K562 (cell line): ENCODE results near the gene TTBK1. TPM values are rescaled to one million over a fixed set of nuclear protein-coding genes. Genes with fewer than 3 reads are reported as not detected.
A peak's percentile ranks its signal among the peaks of the same experiment; 100 is the strongest.

Experiments
- ATAC-seq: fragments of 200-7000 bp; cut with Tn5 transposase; 3 replicates; pipeline ENCODE4 v1.9.1; 2020; ENCODE audit warnings: moderate library complexity
- BruUV-seq: library from RNA; stranded (reverse); fragments of 400-500 nt; replicated peaks from 2 replicates; lab custom pipeline; 2021; lab: Mats Ljungman, UMichigan
- CTCF ChIA-PET: fragments of 300-600 bp; formaldehyde crosslinking; extraction: SDS; loops from one replicate; lab custom pipeline; 2021; ENCODE audit warnings: low intra/inter-chr PET ratio; lab: Yijun Ruan, JAX
- POLR2A ChIA-PET: fragments of 300-600, 350-650 bp; sonication (Branson Sonifier 250); formaldehyde crosslinking; extraction: SDS; loops from one replicate; lab custom pipeline; 2021; ENCODE audit warnings: antibody characterized with exemption, inconsistent platforms; lab: Yijun Ruan, JAX
- DNase-seq, 4 experiments: peaks; one replicate each; pipeline versions ENCODE4 v3.0.0 to v3.0.0-alpha.2; 2011 to 2018; ENCODE audit warnings: low spot score in 3 of 4, mixed read lengths in 3 of 4; ENCODE audit errors: extremely low read depth in 1 of 4
- FAIRE-seq: peaks from 2 replicates; lab custom pipeline; 2011; peaks lifted over from hg19 to GRCh38; lab: Jason Lieb, UNC
- H2AFZ ChIP-seq: 2 replicates; pipeline ENCODE4 v1.6.0; 2011; ENCODE audit warnings: low read depth, low read length, control low read depth, inconsistent platforms
- H3K27ac ChIP-seq: fragments of 200-600 bp; 3 replicates; pipeline ENCODE4 v1.8.0; 2011; ENCODE audit warnings: low read depth, mild to moderate bottlenecking, control low read depth, inconsistent platforms, low read length, moderate library complexity, mixed read lengths; ENCODE audit errors: extremely low read depth
- H3K27me3 ChIP-seq, 2 experiments: fragments of 300-600 bp in 1 of 2; 2 replicates in 1 of 2; 3 replicates in 1 of 2; pipeline versions ENCODE4 v1.6.0 to v1.8.0; 2011; ENCODE audit warnings: inconsistent platforms in 2 of 2, low read length in 2 of 2, mild to moderate bottlenecking in 1 of 2, mixed read lengths in 1 of 2, moderate library complexity in 1 of 2; ENCODE audit not compliant: control insufficient read depth in 2 of 2, insufficient read depth in 2 of 2
- H3K36me3 ChIP-seq: fragments of 300-600 bp; 3 replicates; pipeline ENCODE4 v1.8.0; 2011; ENCODE audit warnings: mild to moderate bottlenecking, low read length, inconsistent platforms; ENCODE audit not compliant: control insufficient read depth, insufficient read depth
- H3K4me1 ChIP-seq, 2 experiments: fragments of 200-600 bp in 1 of 2; replicated peaks in 1 of 2; 2 replicates in 1 of 2; 3 replicates in 1 of 2; pipeline versions ENCODE4 v1.5.1 to v1.8.0; 2011; ENCODE audit warnings: inconsistent platforms in 2 of 2, low read length in 2 of 2, mild to moderate bottlenecking in 1 of 2, mixed read lengths in 1 of 2, moderate library complexity in 1 of 2; ENCODE audit not compliant: control insufficient read depth in 2 of 2, insufficient read depth in 2 of 2
- H3K4me2 ChIP-seq: 2 replicates; pipeline ENCODE4 v1.6.1; 2011; ENCODE audit warnings: low read length, control low read depth, inconsistent platforms, mixed read lengths; ENCODE audit not compliant: insufficient read depth
- H3K4me3 ChIP-seq: fragments of 200-600 bp; sonication (generic), shearing (Covaris generic); 2 replicates; pipeline ENCODE4 v1.5.1; 2016; ENCODE audit warnings: control low read depth, inconsistent platforms
- H3K79me2 ChIP-seq: fragments of 200-600 bp; 3 replicates; pipeline ENCODE4 v1.8.0; 2011; ENCODE audit warnings: low read length, inconsistent platforms; ENCODE audit not compliant: control insufficient read depth, insufficient read depth
- H3K9ac ChIP-seq, 2 experiments: 2 replicates each; pipeline versions ENCODE4 v1.6.0 to v1.6.1; 2011; ENCODE audit warnings: low read depth in 2 of 2, low read length in 2 of 2, control low read depth in 1 of 2, inconsistent platforms in 1 of 2, mild to moderate bottlenecking in 1 of 2, mixed read lengths in 1 of 2; ENCODE audit not compliant: insufficient read depth in 1 of 2
- H3K9me1 ChIP-seq: one replicate; pipeline ENCODE4 v1.6.0; 2011; ENCODE audit warnings: inconsistent platforms, mild to moderate bottlenecking, low read length, moderate library complexity; ENCODE audit not compliant: control insufficient read depth, insufficient read depth
- H3K9me3 ChIP-seq: replicated peaks from 2 replicates; pipeline ENCODE4 v1.5.1; 2011; ENCODE audit warnings: low read depth, low read length, inconsistent platforms; ENCODE audit not compliant: control insufficient read depth, insufficient read depth
- H4K20me1 ChIP-seq: replicated peaks from 2 replicates; pipeline ENCODE4 v1.6.1; 2011; ENCODE audit warnings: low read length, inconsistent platforms, mixed read lengths; ENCODE audit not compliant: control insufficient read depth, insufficient read depth
- EHMT2 ChIP-seq: fragments of 450-650 bp; IDR thresholded peaks from 2 replicates; pipeline ENCODE4 v1.6.1; 2018; ENCODE audit warnings: antibody characterized with exemption
- ELF4 ChIP-seq: fragments of 450-650 bp; formaldehyde crosslinking; IDR thresholded peaks from 2 replicates; pipeline ENCODE4 v1.4.0; 2022; ENCODE audit warnings: missing genetic modification characterization
- HBP1 ChIP-seq: fragments of 450-650 bp; formaldehyde crosslinking; IDR thresholded peaks from 2 replicates; pipeline ENCODE4 v1.4.0; 2022; ENCODE audit warnings: missing genetic modification characterization
- MCM3 ChIP-seq: fragments of 450-650 bp; IDR thresholded peaks from 2 replicates; pipeline ENCODE4 v1.6.1; 2016
- OTX1 ChIP-seq: fragments of 450-650 bp; formaldehyde crosslinking; IDR thresholded peaks from 2 replicates; pipeline ENCODE4 v1.4.0; 2022; ENCODE audit warnings: mild to moderate bottlenecking
- STAT6 ChIP-seq: sonication (generic); formaldehyde crosslinking; IDR thresholded peaks from 2 replicates; pipeline ENCODE4 v1.8.1; 2023; ENCODE audit warnings: mild to moderate bottlenecking, missing genetic modification reagents
- TAL1 ChIP-seq: fragments of 450-650 bp; IDR thresholded peaks from 2 replicates; pipeline ENCODE4 v1.6.1; 2016; ENCODE audit warnings: mild to moderate bottlenecking
- TSC22D4 ChIP-seq: fragments of 450-650 bp; IDR thresholded peaks from 2 replicates; pipeline ENCODE4 v1.6.1; 2016; ENCODE audit warnings: missing genetic modification characterization, missing biosample characterization, control low read depth
- ZBTB26 ChIP-seq: fragments of 450-650 bp; formaldehyde crosslinking; IDR thresholded peaks from 2 replicates; pipeline ENCODE4 v1.4.0; 2022; ENCODE audit warnings: missing genetic modification characterization
- ZHX1 ChIP-seq: fragments of 150-350 bp; conservative IDR thresholded peaks from 2 replicates; pipeline ENCODE4 v1.6.1; 2014; ENCODE audit warnings: low read length
- ZNF41 ChIP-seq: fragments of 250-450 bp; sonication (Bioruptor Pico); conservative IDR thresholded peaks from 2 replicates; pipeline ENCODE4 v1.4.0; 2020; ENCODE audit warnings: mild to moderate bottlenecking
- whole genome bisulfite sequencing: fragments of 100-300 bp; shearing (Covaris generic); methylation state at CpG from one replicate; pipeline ENCODE4 v1.1.6; 2016; ENCODE audit warnings: low coverage, mixed read lengths; ENCODE audit not compliant: insufficient coverage; ENCODE audit errors: missing lambda C conversion rate; 5-methylcytosine and 5-hydroxymethylcytosine counted together
- in situ Hi-C: fragments of 300-500 bp; cut with MboI; formaldehyde crosslinking; loops from 4 replicates; pipeline ENCODE4 v1.15.0; 2018; ENCODE audit warnings: inconsistent platforms, mixed read lengths
- intact Hi-C: fragments of 100-400 bp; cut with micrococcal nuclease; formaldehyde crosslinking; loops from 2 replicates; pipeline ENCODE4 v1.14.2; 2022
- polyA plus RNA-seq, 8 experiments: library from polyadenylated mRNA; depleted of rRNA in 4 of 8; stranded (reverse) in 5 of 8; unstranded in 3 of 8; fragments of >200 nt; fragmentation: Nextera tagmentation in 2 of 8; fragmentation: Illumina TruSeq in 1 of 8; extraction: Ambion mirVana in 2 of 8; extraction: Trizol in 1 of 8; gene quantifications; 2 replicates each; pipeline versions ENCODE4 v1.2.1 to v1.2.3, GENCODE V29; 2011 to 2014; ENCODE audit warnings: inconsistent platforms in 1 of 8, missing spikeins in 1 of 8
- total RNA-seq, 7 experiments: library from RNA; depleted of rRNA in 6 of 7; stranded (reverse); fragments of >200 nt in 6 of 7; fragmentation: Illumina TruSeq in 2 of 7; extraction: Trizol in 2 of 7; gene quantifications; 2 replicates each; pipeline versions ENCODE4 v1.2.1 to v1.2.3, GENCODE V29; 2011 to 2021; ENCODE audit warnings: low replicate concordance in 1 of 7

The TTBK1 gene
- total and polyA plus RNA-seq, 9 of the 15 experiments (the other 6 are each of a cell fraction or from before 2014, with no cell fraction given), result not detected

GRCh38 chr6:43294536-43294935, 51.3 kb downstream of the TTBK1 start:
- DNase-seq, result no peak
- in situ Hi-C loops (no loop called here), intact Hi-C loops (no loop called here)
- H3K4me3 ChIP-seq, result no peak overlapping the region
- ATAC-seq, result no peak
- 0 out of 2 replicates have a peak, but pooled peaks cover under 1% of the 10 kb centered on the region for H4K20me1 ChIP-seq
- H2AFZ ChIP-seq, result no peak overlapping the region
- peaks cover 26 to 36% of the 10 kb centered on the region in 2 experiments for H3K27me3 ChIP-seq
- no peak overlapping the region for H3K4me2 ChIP-seq
- WGBS, result 2% methylated on average over 3 of the region's 3 CpGs
- no peak overlapping the region for H3K9ac ChIP-seq
- H3K9me3 ChIP-seq, result no peaks in the 10 kb centered on the region
- ChIA-PET POLR2A (no interaction called here), CTCF (interaction anchor here (0.6 kb wide), 1 partner anchor 133 kb away, joined by 6 read pairs; no protein-coding TSS in a partner anchor)
- H3K36me3 ChIP-seq, result no peaks in the 10 kb centered on the region
- no TSS peak for BruUV-seq
- H3K4me1 ChIP-seq, result no peaks in the 10 kb centered on the region; a peak in 3 of 5 replicates
- no peak overlapping the region for H3K27ac ChIP-seq
- FAIRE-seq, result peak; percentile 46
- 0 out of 2 replicates have a peak, but pooled peaks have one; percentile 56 for TF ChIP-seq MCM3
- no peak for TF ChIP-seq ZNF41 (CRISPR knock-in tag)
- TF ChIP-seq ZBTB26 (CRISPR knock-in tag), result 0 out of 2 replicates have a peak, but pooled peaks have one; percentile 40
- no peak for TF ChIP-seq TAL1
- TF ChIP-seq OTX1 (CRISPR knock-in tag), result no peak
- TF ChIP-seq STAT6, result no peak
- peak; percentile 61; the same call in 1 of the 2 replicates for TF ChIP-seq TSC22D4 (tag)
- TF ChIP-seq ZHX1, result no peak
- TF ChIP-seq EHMT2, result 0 out of 2 replicates have a peak, but pooled peaks have one; percentile 18
- peak; percentile 70; the same call in 1 of the 2 replicates for TF ChIP-seq HBP1 (CRISPR knock-in tag)
- TF ChIP-seq ELF4 (CRISPR knock-in tag), result peak; percentile 39; the same call in 1 of the 2 replicates
- no peaks in the 10 kb centered on the region for H3K9me1 ChIP-seq
- no peaks in the 10 kb centered on the region for H3K79me2 ChIP-seq
